Panc1 (cell line): ENCODE results near the gene TPGS1. TPM values are rescaled to one million over a fixed set of nuclear protein-coding genes. Genes with fewer than 3 reads are reported as not detected.
A peak's percentile ranks its signal among the peaks of the same experiment; 100 is the strongest.

Experiments used
- ATAC-seq: fragments of 200-7000 bp; cut with Tn5 transposase; 2 replicates; pipeline ENCODE4 v1.9.1; 2020; ENCODE audit warnings: mild to moderate bottlenecking, moderate library complexity
- BruUV-seq: library from RNA; stranded (reverse); fragments of 400-500 nt; replicated peaks from 2 replicates; lab custom pipeline; 2021; lab: Mats Ljungman, UMichigan
- CTCF ChIA-PET: fragments of 300-600 bp; sonication (Branson Sonifier 250); formaldehyde crosslinking; loops from one replicate; lab custom pipeline; 2022; ENCODE audit warnings: antibody characterized with exemption; lab: Charles Lee
- POLR2A ChIA-PET: fragments of 300-600 bp; sonication (Branson Sonifier 250); formaldehyde crosslinking; loops from one replicate; lab custom pipeline; 2022; ENCODE audit warnings: antibody characterized with exemption; lab: Charles Lee
- DNase-seq: peaks from one replicate; pipeline ENCODE4 v3.0.0-alpha.2; 2010; ENCODE audit warnings: low read depth, low spot score
- H3K27ac ChIP-seq: 2 replicates; pipeline ENCODE4 v1.5.1; 2011; ENCODE audit warnings: mild to moderate bottlenecking, low read length, inconsistent platforms
- H3K27me3 ChIP-seq: fragments of 200-500 bp; sonication (Bioruptor generic); 2 replicates; pipeline ENCODE4 v1.6.0; 2014; ENCODE audit warnings: low read length, inconsistent platforms; ENCODE audit not compliant: control insufficient read depth, insufficient read depth
- H3K36me3 ChIP-seq: fragments of 200-500 bp; sonication (Bioruptor generic); 2 replicates; pipeline ENCODE4 v1.5.1; 2014; ENCODE audit warnings: inconsistent platforms, mild to moderate bottlenecking, low read length, moderate library complexity; ENCODE audit not compliant: control insufficient read depth, insufficient read depth
- H3K4me1 ChIP-seq: 2 replicates; pipeline ENCODE4 v1.5.1; 2011; ENCODE audit warnings: inconsistent platforms, mild to moderate bottlenecking, low read length, moderate library complexity; ENCODE audit not compliant: control insufficient read depth, insufficient read depth
- H3K4me3 ChIP-seq, 2 experiments: 2 replicates each; pipeline ENCODE4 v1.5.1; 2011 to 2012; ENCODE audit warnings: low read depth in 2 of 2, low read length in 2 of 2, mild to moderate bottlenecking in 2 of 2, inconsistent platforms in 1 of 2, moderate library complexity in 1 of 2
- H3K9me3 ChIP-seq: fragments of 200-500 bp; sonication (Bioruptor generic); 2 replicates; pipeline ENCODE4 v1.5.1; 2014; ENCODE audit warnings: low read depth, mild to moderate bottlenecking, inconsistent platforms, low read length, moderate library complexity; ENCODE audit not compliant: control insufficient read depth, insufficient read depth
- POLR2AphosphoS5 ChIP-seq: IDR thresholded peaks from 2 replicates; pipeline ENCODE4 v1.6.1; 2012; ENCODE audit warnings: mild to moderate bottlenecking, low read depth, low read length, moderate library complexity
- SIN3A ChIP-seq: IDR thresholded peaks from 2 replicates; pipeline ENCODE4 v1.6.1; 2012; ENCODE audit warnings: low read depth, mild to moderate bottlenecking, low read length, moderate library complexity, borderline replicate concordance; ENCODE audit not compliant: insufficient read depth
- TCF7L2 ChIP-seq: IDR thresholded peaks from 2 replicates; pipeline ENCODE4 v1.6.1; 2011; ENCODE audit warnings: mild to moderate bottlenecking, low read depth, low read length, inconsistent platforms
- in situ Hi-C: cut with HindIII; loops from 2 replicates; pipeline ENCODE4 v1.10.0; 2016; ENCODE audit warnings: low sequenced_read_pairs, low pct_unique_long_range_greater_than_20kb
- intact Hi-C: fragments of 100-400 bp; cut with micrococcal nuclease; formaldehyde crosslinking; loops from one replicate; pipeline ENCODE4 v1.10.0; 2022; ENCODE audit not compliant: unreplicated experiment
- total RNA-seq: library from RNA; stranded (reverse); gene quantifications from one replicate; pipeline ENCODE4 v1.2.1, GENCODE V29; 2021; ENCODE audit not compliant: unreplicated experiment
- TF ChIP-seq, protein P1 (sequence below): fragments of 450-650 bp; IDR thresholded peaks from 2 replicates; pipeline ENCODE4 v1.5.1; 2017; ENCODE audit warnings: mild to moderate bottlenecking
- TF ChIP-seq, protein P2 (sequence below), 2 experiments: IDR thresholded peaks; 2 replicates each; pipeline ENCODE4 v1.6.1; 2011 to 2012; ENCODE audit warnings: low read depth in 2 of 2, control low read depth in 1 of 2, low read length in 1 of 2, mild to moderate bottlenecking in 1 of 2, moderate library complexity in 1 of 2; ENCODE audit not compliant: insufficient read depth in 1 of 2

TPGS1 gene
- total RNA-seq, 1 experiment from 2014 or later: 17.6 TPM

DNA sequence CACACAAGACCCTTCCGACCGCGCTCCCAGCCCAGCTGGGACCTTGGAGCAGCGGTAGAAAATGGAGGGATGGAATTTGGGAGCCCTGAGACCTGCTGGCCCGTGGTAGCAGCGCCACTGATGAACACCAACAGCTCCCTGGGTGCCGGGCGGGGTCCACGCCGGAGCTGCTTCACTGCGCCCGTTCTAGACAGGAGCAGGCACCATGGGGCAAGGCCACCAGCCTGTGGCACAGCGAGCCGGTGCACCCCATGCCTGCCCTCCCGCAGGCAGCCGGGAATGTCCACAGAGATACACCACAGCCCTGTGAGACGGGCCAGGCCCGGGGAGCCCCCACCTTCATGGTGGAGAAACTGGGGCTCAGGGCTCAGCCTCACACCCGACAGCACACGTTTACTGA, 36.6 kb upstream of the TPGS1 start:
- BruUV-seq: no TSS peak
- TF ChIP-seq TCF7L2: no peak
- TF ChIP-seq POLR2AphosphoS5: no peak
- TF ChIP-seq, protein P1, sequence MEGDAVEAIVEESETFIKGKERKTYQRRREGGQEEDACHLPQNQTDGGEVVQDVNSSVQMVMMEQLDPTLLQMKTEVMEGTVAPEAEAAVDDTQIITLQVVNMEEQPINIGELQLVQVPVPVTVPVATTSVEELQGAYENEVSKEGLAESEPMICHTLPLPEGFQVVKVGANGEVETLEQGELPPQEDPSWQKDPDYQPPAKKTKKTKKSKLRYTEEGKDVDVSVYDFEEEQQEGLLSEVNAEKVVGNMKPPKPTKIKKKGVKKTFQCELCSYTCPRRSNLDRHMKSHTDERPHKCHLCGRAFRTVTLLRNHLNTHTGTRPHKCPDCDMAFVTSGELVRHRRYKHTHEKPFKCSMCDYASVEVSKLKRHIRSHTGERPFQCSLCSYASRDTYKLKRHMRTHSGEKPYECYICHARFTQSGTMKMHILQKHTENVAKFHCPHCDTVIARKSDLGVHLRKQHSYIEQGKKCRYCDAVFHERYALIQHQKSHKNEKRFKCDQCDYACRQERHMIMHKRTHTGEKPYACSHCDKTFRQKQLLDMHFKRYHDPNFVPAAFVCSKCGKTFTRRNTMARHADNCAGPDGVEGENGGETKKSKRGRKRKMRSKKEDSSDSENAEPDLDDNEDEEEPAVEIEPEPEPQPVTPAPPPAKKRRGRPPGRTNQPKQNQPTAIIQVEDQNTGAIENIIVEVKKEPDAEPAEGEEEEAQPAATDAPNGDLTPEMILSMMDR: no peak
- TF ChIP-seq, protein P2, sequence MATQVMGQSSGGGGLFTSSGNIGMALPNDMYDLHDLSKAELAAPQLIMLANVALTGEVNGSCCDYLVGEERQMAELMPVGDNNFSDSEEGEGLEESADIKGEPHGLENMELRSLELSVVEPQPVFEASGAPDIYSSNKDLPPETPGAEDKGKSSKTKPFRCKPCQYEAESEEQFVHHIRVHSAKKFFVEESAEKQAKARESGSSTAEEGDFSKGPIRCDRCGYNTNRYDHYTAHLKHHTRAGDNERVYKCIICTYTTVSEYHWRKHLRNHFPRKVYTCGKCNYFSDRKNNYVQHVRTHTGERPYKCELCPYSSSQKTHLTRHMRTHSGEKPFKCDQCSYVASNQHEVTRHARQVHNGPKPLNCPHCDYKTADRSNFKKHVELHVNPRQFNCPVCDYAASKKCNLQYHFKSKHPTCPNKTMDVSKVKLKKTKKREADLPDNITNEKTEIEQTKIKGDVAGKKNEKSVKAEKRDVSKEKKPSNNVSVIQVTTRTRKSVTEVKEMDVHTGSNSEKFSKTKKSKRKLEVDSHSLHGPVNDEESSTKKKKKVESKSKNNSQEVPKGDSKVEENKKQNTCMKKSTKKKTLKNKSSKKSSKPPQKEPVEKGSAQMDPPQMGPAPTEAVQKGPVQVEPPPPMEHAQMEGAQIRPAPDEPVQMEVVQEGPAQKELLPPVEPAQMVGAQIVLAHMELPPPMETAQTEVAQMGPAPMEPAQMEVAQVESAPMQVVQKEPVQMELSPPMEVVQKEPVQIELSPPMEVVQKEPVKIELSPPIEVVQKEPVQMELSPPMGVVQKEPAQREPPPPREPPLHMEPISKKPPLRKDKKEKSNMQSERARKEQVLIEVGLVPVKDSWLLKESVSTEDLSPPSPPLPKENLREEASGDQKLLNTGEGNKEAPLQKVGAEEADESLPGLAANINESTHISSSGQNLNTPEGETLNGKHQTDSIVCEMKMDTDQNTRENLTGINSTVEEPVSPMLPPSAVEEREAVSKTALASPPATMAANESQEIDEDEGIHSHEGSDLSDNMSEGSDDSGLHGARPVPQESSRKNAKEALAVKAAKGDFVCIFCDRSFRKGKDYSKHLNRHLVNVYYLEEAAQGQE (IDR thresholded peaks at IDR 0.05; ENCODE audit: insufficient read depth in 1 of 2, low read depth in 2 of 2, low read length in 1 of 2): no peak
- TF ChIP-seq SIN3A: no peak
- Histone ChIP-seq H3K4me1 (no peaks in the 10 kb centered on the region), H3K27me3 (no peaks in the 10 kb centered on the region), H3K36me3 (no peaks in the 10 kb centered on the region), H3K9me3 (no peaks in the 10 kb centered on the region), H3K4me3 (no peak overlapping the region), H3K27ac (no peak overlapping the region)
- intact Hi-C loops (no loop called here), in situ Hi-C loops (no loop called here)
- DNase-seq: no peak
- ATAC-seq: no peak
- ChIA-PET POLR2A (no interaction called here), CTCF (no interaction called here)

DNA sequence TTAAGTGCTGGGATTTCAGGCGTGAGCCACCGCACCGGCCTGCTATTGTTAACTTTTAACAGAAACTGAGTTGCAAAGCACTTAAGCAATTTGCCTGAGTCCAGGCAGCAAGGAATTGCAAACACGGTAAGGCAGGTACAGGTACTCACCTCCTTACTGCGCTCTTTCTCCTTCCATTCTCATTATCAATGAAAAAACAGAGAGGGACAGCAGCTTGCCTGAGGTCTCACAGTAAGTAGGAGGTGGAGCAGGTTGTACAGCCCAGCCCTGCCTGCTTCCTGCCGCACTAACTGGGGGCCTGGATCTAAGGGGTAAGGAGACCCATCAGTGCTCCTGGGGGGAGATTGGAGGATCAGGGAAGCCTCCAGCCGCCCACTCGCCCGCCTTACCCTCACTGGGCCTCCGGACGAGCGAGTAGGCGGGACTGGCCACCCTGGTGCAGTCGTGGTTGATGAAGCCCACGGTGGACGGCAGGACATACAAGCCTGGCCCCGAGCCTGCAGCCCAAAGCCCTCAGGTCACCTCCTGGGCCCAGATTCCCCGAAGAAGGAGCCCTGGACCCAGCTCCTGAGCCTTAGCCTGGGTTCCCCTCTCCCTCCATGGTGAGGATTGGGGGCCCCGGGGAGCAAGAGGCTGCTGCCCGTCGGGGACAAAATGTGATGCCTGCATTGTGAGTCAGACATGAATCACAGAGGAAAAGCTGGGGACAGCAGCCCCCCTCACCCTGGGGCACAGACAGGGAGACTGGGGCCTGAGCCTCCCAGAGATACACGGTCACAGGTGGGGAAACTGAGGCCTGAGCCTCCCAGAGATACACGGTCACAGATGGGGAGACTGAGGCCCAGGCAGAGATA, 35.1 kb upstream of the TPGS1 start:
- Histone ChIP-seq H3K27me3 (no peaks in the 10 kb centered on the region), H3K27ac (no peak overlapping the region), H3K4me3 (no peak overlapping the region), H3K9me3 (no peaks in the 10 kb centered on the region), H3K36me3 (no peaks in the 10 kb centered on the region), H3K4me1 (no peaks in the 10 kb centered on the region)
- peak; percentile 59 for ATAC-seq
- intact Hi-C loops (no loop called here), in situ Hi-C loops (no loop called here)
- no TSS peak for BruUV-seq
- TF ChIP-seq POLR2AphosphoS5: no peak
- TF ChIP-seq, protein P2 (IDR thresholded peaks at IDR 0.05; ENCODE audit: insufficient read depth in 1 of 2, low read depth in 2 of 2, low read length in 1 of 2): no peak
- TF ChIP-seq, protein P1: no peak
- TF ChIP-seq SIN3A: no peak
- no peak for TF ChIP-seq TCF7L2
- CTCF ChIA-PET: no interaction called here
- POLR2A ChIA-PET: no interaction called here
- DNase-seq: no peak
